H1 (cell line): ENCODE data around the gene CAPN15. TPM values are rescaled to one million over a fixed set of nuclear protein-coding genes. Genes with fewer than 3 reads are reported as not detected.

Experiments used
- CTCF ChIA-PET: fragments of 300-600 bp; sonication (Branson Sonifier 250); formaldehyde crosslinking; loops from one replicate; lab custom pipeline; 2021; ENCODE audit not compliant: partially characterized antibody; lab: Charles Lee
- POLR2A ChIA-PET: fragments of 300-600 bp; sonication (Branson Sonifier 250); formaldehyde crosslinking; loops from one replicate; lab custom pipeline; 2021; ENCODE audit warnings: inconsistent platforms; ENCODE audit not compliant: partially characterized antibody; lab: Charles Lee
- DNase-seq, 2 experiments: peaks; one replicate each; pipeline versions ENCODE4 v3.0.0 to v3.0.0-alpha.2; 2010 to 2022; ENCODE audit warnings: low spot score in 2 of 2, low read depth in 1 of 2, mixed read lengths in 1 of 2
- FAIRE-seq: peaks from 2 replicates; lab custom pipeline; 2011; peaks lifted over from hg19 to GRCh38; lab: Jason Lieb, UNC
- H2AFZ ChIP-seq: 2 replicates; pipeline ENCODE4 v1.8.1; 2012; ENCODE audit warnings: low read length, inconsistent platforms
- H2AK5ac ChIP-seq: 2 replicates; pipeline ENCODE4 v1.6.1; 2013; ENCODE audit warnings: low read depth, low read length
- H2BK120ac ChIP-seq: replicated peaks from 2 replicates; pipeline ENCODE3; 2013; ENCODE audit warnings: low read depth, low read length, inconsistent platforms
- H2BK12ac ChIP-seq: 2 replicates; pipeline ENCODE4 v1.6.1; 2013; ENCODE audit warnings: low read depth, low read length
- H2BK15ac ChIP-seq: 2 replicates; pipeline ENCODE4 v1.6.1; 2013; ENCODE audit warnings: low read length
- H2BK20ac ChIP-seq: 2 replicates; pipeline ENCODE4 v1.6.1; 2013; ENCODE audit warnings: low read length
- H2BK5ac ChIP-seq: 2 replicates; pipeline ENCODE4 v1.6.1; 2013; ENCODE audit warnings: low read depth, low read length
- H3K14ac ChIP-seq: 2 replicates; pipeline ENCODE4 v1.6.1; 2013; ENCODE audit warnings: inconsistent platforms; ENCODE audit not compliant: insufficient read length
- H3K18ac ChIP-seq: 2 replicates; pipeline ENCODE4 v1.6.1; 2013; ENCODE audit warnings: low read length; ENCODE audit errors: extremely low read depth
- H3K23ac ChIP-seq: 2 replicates; pipeline ENCODE4 v1.6.1; 2013; ENCODE audit warnings: inconsistent platforms; ENCODE audit not compliant: insufficient read length
- H3K23me2 ChIP-seq: 2 replicates; pipeline ENCODE4 v1.6.1; 2013; ENCODE audit warnings: low read depth, low read length
- H3K27ac ChIP-seq: 2 replicates; pipeline ENCODE4 v1.6.1; 2011; ENCODE audit warnings: low read depth, low read length, inconsistent platforms
- H3K27me3 ChIP-seq, 4 experiments: replicated peaks in 1 of 4; 1 replicate in 1 of 4; 2 replicates in 3 of 4; pipeline versions ENCODE4 v1.6.1 to v1.8.1; 2011 to 2013; ENCODE audit warnings: low read length in 3 of 4, mild to moderate bottlenecking in 3 of 4, inconsistent platforms in 2 of 4, mixed read lengths in 2 of 4, moderate library complexity in 1 of 4; ENCODE audit not compliant: control insufficient read depth in 3 of 4, insufficient read depth in 3 of 4; ENCODE audit errors: extremely low read depth in 1 of 4
- H3K36me3 ChIP-seq, 4 experiments: 2 replicates each; pipeline versions ENCODE4 v1.6.1 to v1.8.1; 2011 to 2013; ENCODE audit warnings: mild to moderate bottlenecking in 4 of 4, low read length in 3 of 4, moderate library complexity in 2 of 4, control low read depth in 1 of 4, inconsistent platforms in 1 of 4; ENCODE audit not compliant: insufficient read depth in 4 of 4, control insufficient read depth in 2 of 4
- H3K4ac ChIP-seq: replicated peaks from 2 replicates; pipeline ENCODE3; 2013; ENCODE audit warnings: low read length, low read depth, mixed read lengths, inconsistent platforms; ENCODE audit not compliant: insufficient read length
- H3K4me1 ChIP-seq, 4 experiments: replicated peaks in 1 of 4; 1 replicate in 1 of 4; 2 replicates in 3 of 4; pipeline versions ENCODE4 v1.6.1 to v1.8.1; 2011 to 2013; ENCODE audit warnings: low read length in 3 of 4, inconsistent platforms in 2 of 4, mixed read lengths in 1 of 4; ENCODE audit not compliant: insufficient read depth in 4 of 4, control insufficient read depth in 3 of 4
- H3K4me2 ChIP-seq, 2 experiments: 2 replicates each; pipeline versions ENCODE4 v1.6.1 to v1.8.1; 2011 to 2013; ENCODE audit warnings: low read depth in 2 of 2, low read length in 2 of 2, control low read depth in 1 of 2, inconsistent platforms in 1 of 2, mild to moderate bottlenecking in 1 of 2; ENCODE audit not compliant: insufficient read depth in 1 of 2
- H3K4me3 ChIP-seq, 4 experiments: fragments of 200-600, 300-600 bp in 1 of 4; sonication (generic), shearing (Covaris generic), sonication (Bioruptor Twin) in 1 of 4; 2 replicates each; pipeline versions ENCODE4 v1.5.1 to v1.8.1; 2011 to 2016; ENCODE audit warnings: low read length in 4 of 4, low read depth in 3 of 4, control low read depth in 2 of 4, inconsistent platforms in 2 of 4, mild to moderate bottlenecking in 2 of 4, mixed read lengths in 1 of 4, moderate library complexity in 1 of 4; ENCODE audit not compliant: insufficient read depth in 2 of 4; ENCODE audit errors: extremely low read depth in 1 of 4
- H3K56ac ChIP-seq: replicated peaks from 2 replicates; pipeline ENCODE3; 2013; ENCODE audit warnings: low read depth, mild to moderate bottlenecking, mixed read lengths, low read length, inconsistent platforms; ENCODE audit not compliant: insufficient read length
- H3K79me1 ChIP-seq: 2 replicates; pipeline ENCODE4 v1.6.1; 2013; ENCODE audit warnings: low read depth, low read length, control low read depth
- H3K79me2 ChIP-seq, 2 experiments: 2 replicates each; pipeline versions ENCODE4 v1.6.1 to v1.8.1; 2012 to 2013; ENCODE audit warnings: low read length in 2 of 2, mild to moderate bottlenecking in 2 of 2, inconsistent platforms in 1 of 2; ENCODE audit not compliant: insufficient read depth in 2 of 2, control insufficient read depth in 1 of 2
- H3K9ac ChIP-seq, 4 experiments: replicated peaks in 1 of 4; 1 replicate in 1 of 4; 2 replicates in 3 of 4; pipeline versions ENCODE4 v1.6.1 to v1.8.1; 2011 to 2013; ENCODE audit warnings: low read depth in 3 of 4, low read length in 3 of 4, control low read depth in 2 of 4, mild to moderate bottlenecking in 2 of 4, moderate library complexity in 2 of 4, inconsistent platforms in 1 of 4; ENCODE audit errors: extremely low read depth in 1 of 4
- H3K9me3 ChIP-seq, 2 experiments: 2 replicates each; pipeline versions ENCODE4 v1.6.1 to v1.8.1; 2012 to 2013; ENCODE audit warnings: mild to moderate bottlenecking in 2 of 2, moderate library complexity in 2 of 2, control low read depth in 1 of 2, inconsistent platforms in 1 of 2, low read depth in 1 of 2, low read length in 1 of 2, mixed read lengths in 1 of 2; ENCODE audit not compliant: insufficient read depth in 2 of 2
- H4K20me1 ChIP-seq, 2 experiments: replicated peaks in 1 of 2; 2 replicates each; pipeline versions ENCODE3 to v1.8.1; 2011 to 2013; ENCODE audit warnings: inconsistent platforms in 2 of 2, low read length in 2 of 2, mild to moderate bottlenecking in 1 of 2; ENCODE audit not compliant: insufficient read depth in 2 of 2, control insufficient read depth in 1 of 2
- H4K5ac ChIP-seq: 2 replicates; pipeline ENCODE4 v1.6.1; 2013; ENCODE audit warnings: low read length, low read depth, mixed read lengths, inconsistent platforms; ENCODE audit not compliant: insufficient read length
- H4K8ac ChIP-seq: 2 replicates; pipeline ENCODE4 v1.8.0; 2013; ENCODE audit warnings: mild to moderate bottlenecking, moderate library complexity, low read length, inconsistent platforms; ENCODE audit not compliant: insufficient read depth; ENCODE audit errors: extremely low read depth
- H4K91ac ChIP-seq: replicated peaks from 2 replicates; pipeline ENCODE3; 2013; ENCODE audit warnings: low read length, mixed read lengths, inconsistent platforms; ENCODE audit not compliant: insufficient read length
- CEBPB ChIP-seq: IDR thresholded peaks from 2 replicates; pipeline ENCODE4 v1.6.1; 2012; ENCODE audit warnings: low read depth, low read length
- MAX ChIP-seq: IDR thresholded peaks from 2 replicates; pipeline ENCODE4 v1.6.1; 2012; ENCODE audit warnings: inconsistent platforms
- POLR2A ChIP-seq, 2 experiments: IDR thresholded peaks; 1 replicate in 1 of 2; 2 replicates in 1 of 2; pipeline ENCODE4 v1.6.1; 2011; ENCODE audit warnings: low read depth in 2 of 2, low read length in 2 of 2, mild to moderate bottlenecking in 2 of 2; ENCODE audit errors: control extremely low read depth in 1 of 2
- POU5F1 ChIP-seq: IDR thresholded peaks from 2 replicates; pipeline ENCODE4 v1.6.1; 2011; ENCODE audit warnings: low read depth, mild to moderate bottlenecking, low read length, moderate library complexity
- RFX5 ChIP-seq: IDR thresholded peaks from 2 replicates; pipeline ENCODE4 v1.6.1; 2011; ENCODE audit warnings: low read depth, low read length, improper control_type of control experiment, borderline replicate concordance
- WGBS, 2 experiments: shearing (Covaris generic) in 1 of 2; methylation state at CpG; one replicate each; pipeline versions ENCODE4 v1.1.6 to v1.1.7; 2013 to 2015; ENCODE audit warnings: low lambda C conversion rate in 2 of 2, mixed read lengths in 2 of 2, inconsistent platforms in 1 of 2, low coverage in 1 of 2, missing lambda C conversion rate in 1 of 2; ENCODE audit not compliant: insufficient replicate concordance in 2 of 2, insufficient coverage in 1 of 2, insufficient read length in 1 of 2; ENCODE audit errors: extremely low coverage in 1 of 2, missing lambda C conversion rate in 1 of 2; 5-methylcytosine and 5-hydroxymethylcytosine counted together
- polyA plus RNA-seq, 7 experiments: library from polyadenylated mRNA; depleted of rRNA in 3 of 7; stranded (reverse) in 5 of 7; unstranded in 2 of 7; fragments of >200 nt in 5 of 7; fragments of 200-250 nt in 2 of 7; gene quantifications; 1 replicate in 5 of 7; 2 replicates in 1 of 7; 4 replicates in 1 of 7; pipeline versions ENCODE4 v1.2.1 to v1.2.3, GENCODE V29; 2011 to 2013; ENCODE audit warnings: missing spikeins in 2 of 7, mixed read lengths in 2 of 7
- total RNA-seq: library from RNA; stranded (reverse); fragmentation: NEBNext Ultra II Directional; extraction: Animal tissue kit (Norgen Biotek cat#: 25700); gene quantifications from 2 replicates; pipeline ENCODE4 v1.2.1, GENCODE V29; 2021

CAPN15 gene
- total and polyA plus RNA-seq, 2 of the 8 experiments (the other 6 are each of a cell fraction or from before 2014, with no cell fraction given): 38.9 to 76.9 TPM

GRCh38 chr16:559021-559380 is 31.5 kb downstream of the CAPN15 start:
- Histone ChIP-seq H3K27me3 (peaks cover 22 to 40% (median 32%) of the 10 kb centered on the region in 4 experiments; a peak in 6 of 7 replicates), H2BK15ac (no peak overlapping the region), H3K9ac (no peak overlapping the region), H4K91ac (no peak overlapping the region), H3K79me2 (no peaks in the 10 kb centered on the region), H2BK20ac (no peak overlapping the region), H3K9me3 (no peaks in the 10 kb centered on the region), H3K4me2 (0 out of 4 replicates have a peak overlapping the region, but pooled peaks of 1 of the 2 experiments have one; percentile 18), H3K4ac (no peak overlapping the region), H3K56ac (no peak overlapping the region), H2AK5ac (no peak overlapping the region), H3K36me3 (no peaks in the 10 kb centered on the region; a peak in 1 of 8 replicates), H3K18ac (no peak overlapping the region), H3K27ac (no peak overlapping the region), H3K23ac (no peak overlapping the region), H3K4me3 (peak overlapping the region in 1 of 4 experiments; percentile 55; a peak in 1 of 8 replicates), H2BK5ac (no peak overlapping the region), H3K4me1 (peaks cover 0 to 10% (median 2%) of the 10 kb centered on the region in 4 experiments; a peak in 4 of 7 replicates), H2BK120ac (no peak overlapping the region), H4K5ac (no peak overlapping the region), H3K14ac (no peak overlapping the region), H2BK12ac (no peak overlapping the region), H3K79me1 (no peaks in the 10 kb centered on the region; the same call in 1 of the 2 replicates), H2AFZ (no peak overlapping the region), H4K8ac (0 out of 2 replicates have a peak overlapping the region, but pooled peaks have one; percentile 2), H3K23me2 (peaks cover 9% of the 10 kb centered on the region), H4K20me1 (peaks cover 0 to 3% of the 10 kb centered on the region in 2 experiments)
- no peak for FAIRE-seq
- WGBS, 2 experiments: 82% methylated on average over 15 of the region's 15 CpGs; no CpG with 5 or more reads in 1 of the 2 experiments
- ChIA-PET POLR2A (interaction anchor here (0.7 to 2.3 kb wide), 5 partner anchors 8 to 133 kb away, joined by 3 to 7 read pairs (median 3); partner anchors contain the start of genes NHLRC4 and RAB11FIP3), CTCF (interaction anchor here (0.6 to 2.3 kb wide), 6 partner anchors 9 to 65 kb away, joined by 3 to 9 read pairs (median 4); no protein-coding TSS in a partner anchor)
- TF ChIP-seq MAX (no peak), CEBPB (no peak), POLR2A (IDR thresholded peaks at IDR 0.05; ENCODE audit: control extremely low read depth in 1 of 2, low read depth in 2 of 2, low read length in 2 of 2) (no peak), POU5F1 (no peak), RFX5 (no peak)
- no peak for DNase-seq
